A549 (cell line): ENCODE measurements around the gene CCDC85C.

Source experiments
- CHD4 ChIP-seq: fragments of 200-600 bp; sonication (generic); IDR thresholded peaks from 2 replicates; pipeline ENCODE4 v1.6.1; 2016; ENCODE audit warnings: antibody characterized with exemption, mild to moderate bottlenecking, borderline replicate concordance
- EP300 ChIP-seq, 2 experiments: fragments of >200 bp; sonication (Bioruptor Twin); formaldehyde crosslinking; IDR thresholded peaks; 2 replicates in 1 of 2; 3 replicates in 1 of 2; pipeline ENCODE4 v1.6.1; 2016 to 2017
- TF ChIP-seq, protein P1 (sequence below): fragments of >200 bp; sonication (Bioruptor Twin); formaldehyde crosslinking; IDR thresholded peaks from 3 replicates; pipeline ENCODE4 v1.5.1; 2016

DNA sequence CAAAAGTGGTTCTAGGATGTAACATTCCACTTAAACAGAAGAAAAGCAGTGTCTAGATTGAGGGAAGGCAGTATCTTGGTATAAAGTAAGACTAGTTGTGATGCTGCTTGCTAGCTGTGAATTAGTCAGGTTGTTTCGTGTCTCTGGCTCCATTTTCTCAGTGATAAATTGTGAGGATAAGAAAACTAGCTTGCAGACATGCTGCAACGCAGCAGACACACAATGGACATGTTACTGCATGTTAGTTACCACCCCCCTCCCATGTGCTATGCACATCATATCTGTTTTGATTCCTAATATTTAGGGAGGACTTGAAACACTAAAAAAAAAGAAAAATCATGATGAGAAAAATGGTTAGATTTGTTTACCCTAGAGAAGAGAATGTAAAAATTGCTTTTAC, 119.9 kb downstream of the CCDC85C start:
- TF ChIP-seq CHD4 = no peak
- TF ChIP-seq EP300 (IDR thresholded peaks at IDR 0.05) = no peak
- TF ChIP-seq, protein P1, sequence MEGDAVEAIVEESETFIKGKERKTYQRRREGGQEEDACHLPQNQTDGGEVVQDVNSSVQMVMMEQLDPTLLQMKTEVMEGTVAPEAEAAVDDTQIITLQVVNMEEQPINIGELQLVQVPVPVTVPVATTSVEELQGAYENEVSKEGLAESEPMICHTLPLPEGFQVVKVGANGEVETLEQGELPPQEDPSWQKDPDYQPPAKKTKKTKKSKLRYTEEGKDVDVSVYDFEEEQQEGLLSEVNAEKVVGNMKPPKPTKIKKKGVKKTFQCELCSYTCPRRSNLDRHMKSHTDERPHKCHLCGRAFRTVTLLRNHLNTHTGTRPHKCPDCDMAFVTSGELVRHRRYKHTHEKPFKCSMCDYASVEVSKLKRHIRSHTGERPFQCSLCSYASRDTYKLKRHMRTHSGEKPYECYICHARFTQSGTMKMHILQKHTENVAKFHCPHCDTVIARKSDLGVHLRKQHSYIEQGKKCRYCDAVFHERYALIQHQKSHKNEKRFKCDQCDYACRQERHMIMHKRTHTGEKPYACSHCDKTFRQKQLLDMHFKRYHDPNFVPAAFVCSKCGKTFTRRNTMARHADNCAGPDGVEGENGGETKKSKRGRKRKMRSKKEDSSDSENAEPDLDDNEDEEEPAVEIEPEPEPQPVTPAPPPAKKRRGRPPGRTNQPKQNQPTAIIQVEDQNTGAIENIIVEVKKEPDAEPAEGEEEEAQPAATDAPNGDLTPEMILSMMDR = no peak
